ENCODE data around the gene NR2C2. TPM values are rescaled to one million over a fixed set of nuclear protein-coding genes. Genes with fewer than 3 reads are reported as not detected.
"Not testable (repeated sequence)": the region's sequence is repeated elsewhere in the genome, so short reads cannot be mapped to it uniquely, and the experiment has no call there.

Gene NR2C2
- total RNA-seq, 1 donor from 2014 or later: 25.4 TPM

- ATAC-seq (ENCODE audit: poor library complexity) (no peak), DNase-seq (no peak)
- intact Hi-C loops (cut with DNase I): no loop called here
These were observed 50.6 kb downstream of the NR2C2 start for GRCh38 chr3:14997941-14998340.

- ATAC-seq (ENCODE audit: poor library complexity); DNase-seq; intact Hi-C loops (cut with DNase I): not testable (repeated sequence)
These were observed 51.8 kb downstream of the NR2C2 start for GRCh38 chr3:14999182-14999581.

GRCh38 chr3:15007681-15008141 lies 60.3 kb downstream of the NR2C2 start:
- intact Hi-C loops (cut with DNase I): no loop called here
- ATAC-seq (ENCODE audit: poor library complexity) (peak; percentile 86), DNase-seq (no peak)

- ATAC-seq (ENCODE audit: poor library complexity): no peak
- intact Hi-C loops (cut with DNase I): no loop called here
- no peak for DNase-seq
These were observed 61.8 kb downstream of the NR2C2 start for GRCh38 chr3:15009167-15009566.

- intact Hi-C loops (cut with DNase I): no loop called here
These were observed 63.3 kb downstream of the NR2C2 start for GRCh38 chr3:15010664-15011063.

GRCh38 chr3:15011174-15011573 lies 63.8 kb downstream of the NR2C2 start:
- ATAC-seq (ENCODE audit: poor library complexity) (no peak), DNase-seq (no peak)
- intact Hi-C loops (cut with DNase I): no loop called here

More at GRCh38 chr3:15010664-15011063, 63.3 kb downstream of the NR2C2 start:
- DNase-seq: no peak
- ATAC-seq (ENCODE audit: poor library complexity): no peak

GRCh38 chr3:15014606-15015328 lies 67.4 kb downstream of the NR2C2 start:
- DNase-seq: no peak
- no peak for ATAC-seq (ENCODE audit: poor library complexity)
- intact Hi-C loops (cut with DNase I): no loop called here

- no peak for DNase-seq
- intact Hi-C loops (cut with DNase I): no loop called here
These were observed 68.1 kb downstream of the NR2C2 start for GRCh38 chr3:15015456-15015855.

GRCh38 chr3:15017191-15017590 lies 69.8 kb downstream of the NR2C2 start:
- intact Hi-C loops (cut with DNase I): no loop called here
- DNase-seq: no peak
- no peak for ATAC-seq (ENCODE audit: poor library complexity)

More at GRCh38 chr3:15015456-15015855, 68.1 kb downstream of the NR2C2 start:
- ATAC-seq (ENCODE audit: poor library complexity): no peak

- ATAC-seq (ENCODE audit: poor library complexity) (no peak), DNase-seq (no peak)
- intact Hi-C loops (cut with DNase I): no loop called here
These were observed 75.9 kb downstream of the NR2C2 start for GRCh38 chr3:15023249-15023648.

- intact Hi-C loops (cut with DNase I): no loop called here
- DNase-seq: no peak
- ATAC-seq (ENCODE audit: poor library complexity): no peak
These were observed 76.3 kb downstream of the NR2C2 start for GRCh38 chr3:15023719-15024118.

GRCh38 chr3:15029625-15030024 lies 82.2 kb downstream of the NR2C2 start:
- ATAC-seq (ENCODE audit: poor library complexity): no peak
- no peak for DNase-seq

GRCh38 chr3:15032650-15033049 lies 85.3 kb downstream of the NR2C2 start:
- no peak for ATAC-seq (ENCODE audit: poor library complexity)
- intact Hi-C loops (cut with DNase I): loop anchor here (5.0 kb wide), 1 partner anchor 105 kb away; no protein-coding TSS in a partner anchor

More at GRCh38 chr3:15029625-15030024, 82.2 kb downstream of the NR2C2 start:
- intact Hi-C loops (cut with DNase I): loop anchor here (5.0 kb wide), 1 partner anchor 102 kb away; no protein-coding TSS in a partner anchor

GRCh38 chr3:15033103-15033502 lies 85.7 kb downstream of the NR2C2 start:
- intact Hi-C loops (cut with DNase I): loop anchor here (5.0 kb wide), 1 partner anchor 106 kb away; no protein-coding TSS in a partner anchor
- DNase-seq (no peak), ATAC-seq (ENCODE audit: poor library complexity) (no peak)

More at GRCh38 chr3:15032650-15033049, 85.3 kb downstream of the NR2C2 start:
- no peak for DNase-seq

- DNase-seq (no peak), ATAC-seq (ENCODE audit: poor library complexity) (no peak)
- intact Hi-C loops (cut with DNase I): no loop called here
These were observed 90.9 kb downstream of the NR2C2 start for GRCh38 chr3:15038306-15038705.

- ATAC-seq (ENCODE audit: poor library complexity): peak; percentile 59
- DNase-seq: no peak
- intact Hi-C loops (cut with DNase I): no loop called here
These were observed 93.5 kb downstream of the NR2C2 start for GRCh38 chr3:15040844-15041243.

GRCh38 chr3:15041950-15042349 lies 94.6 kb downstream of the NR2C2 start:
- DNase-seq (no peak), ATAC-seq (ENCODE audit: poor library complexity) (peak; percentile 24)
- intact Hi-C loops (cut with DNase I): no loop called here

- no peak for ATAC-seq (ENCODE audit: poor library complexity)
- no peak for DNase-seq
- intact Hi-C loops (cut with DNase I): no loop called here
These were observed 95.6 kb downstream of the NR2C2 start for GRCh38 chr3:15042936-15043335.

GRCh38 chr3:15043408-15044171 lies 96.2 kb downstream of the NR2C2 start:
- intact Hi-C loops (cut with DNase I): no loop called here

GRCh38 chr3:15044326-15044725 lies 96.9 kb downstream of the NR2C2 start:
- ATAC-seq (ENCODE audit: poor library complexity): no peak
- DNase-seq: no peak
- intact Hi-C loops (cut with DNase I): no loop called here

More at GRCh38 chr3:15043408-15044171, 96.2 kb downstream of the NR2C2 start:
- ATAC-seq (ENCODE audit: poor library complexity) (no peak), DNase-seq (no peak)
